Activated gamma-delta T cell treated with Interleukin-2 at 50 U/mL for 16 hours (primary cell): ENCODE results near the gene PODN.
A peak's percentile ranks its signal among the peaks of the same experiment; 100 is the strongest.

Experiments used
- DNase-seq: peaks from one replicate; pipeline ENCODE4 v3.0.0-alpha.2; 2020

The PODN gene

DNA sequence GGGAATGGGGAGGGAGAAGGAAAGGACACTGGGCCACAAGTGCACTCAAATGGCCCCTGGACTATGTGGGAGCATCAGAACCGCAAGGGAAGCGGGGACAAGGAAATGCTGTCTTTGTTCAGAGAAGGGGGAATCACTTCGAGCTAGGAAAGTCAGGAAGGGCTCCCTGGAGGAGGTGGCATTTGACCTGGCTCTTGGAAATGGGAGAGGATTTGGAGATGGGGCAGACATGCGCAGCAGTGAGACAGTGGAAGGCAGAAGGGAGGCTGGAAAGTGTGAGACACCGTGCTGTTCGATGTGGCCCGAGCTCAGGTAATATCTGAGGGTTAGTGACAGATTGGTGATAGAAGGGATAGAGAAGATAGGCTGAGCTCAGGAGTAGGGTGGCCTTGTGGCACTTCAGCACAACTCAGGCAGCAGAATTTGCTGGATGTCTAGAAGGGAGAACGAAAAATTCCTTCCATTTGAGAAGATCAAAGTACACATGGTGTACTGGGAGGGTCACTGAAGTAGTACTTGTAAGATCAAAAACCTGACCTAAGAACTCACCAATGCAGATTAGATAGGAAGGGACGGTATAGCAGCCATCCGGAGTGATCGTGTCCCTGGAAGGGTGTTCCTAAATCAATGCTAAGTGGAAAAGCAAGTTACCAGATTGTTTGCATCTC, 55.1 kb downstream of the PODN start:
- DNase-seq = no peak

DNA sequence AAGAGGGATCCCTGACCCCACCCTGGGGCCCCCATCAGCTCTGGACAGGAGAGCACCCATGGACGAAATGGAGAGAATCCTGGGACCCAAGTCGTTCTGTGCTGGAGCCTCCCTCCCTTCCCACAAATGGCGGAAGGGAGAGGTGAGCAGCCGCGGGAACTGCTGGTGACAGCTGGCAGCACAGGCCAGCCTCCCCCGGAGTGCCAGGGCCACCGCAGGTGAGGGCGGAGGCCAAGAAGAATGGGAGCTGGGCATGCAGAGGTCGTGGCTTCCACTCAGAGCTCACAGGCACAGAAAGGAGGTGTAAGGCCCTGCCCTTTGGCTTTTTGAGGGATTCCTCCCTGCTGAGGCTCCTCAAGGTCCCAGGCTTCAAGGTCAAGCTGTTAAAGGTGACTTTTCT, 55.8 kb downstream of the PODN start:
- no peak for DNase-seq

DNA sequence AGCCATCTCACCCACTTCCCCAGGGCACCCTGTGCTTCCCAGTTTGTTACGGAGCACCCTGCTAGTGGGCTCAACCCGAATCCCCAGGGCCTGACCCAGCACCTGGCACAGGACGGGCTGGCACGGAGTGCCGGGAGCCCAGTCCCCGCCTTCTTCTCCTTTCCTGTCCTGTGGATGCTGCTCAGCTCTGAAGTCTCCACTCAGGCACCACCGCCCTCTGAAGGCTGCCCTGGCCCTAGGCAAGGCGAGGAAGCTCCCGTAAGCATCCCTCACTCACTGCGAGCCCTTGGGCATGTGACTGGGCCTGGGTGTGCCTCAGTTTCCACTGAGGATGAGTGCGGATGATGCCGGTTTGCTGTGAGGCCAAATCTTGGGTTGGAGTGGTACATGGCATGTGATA, 58.6 kb downstream of the PODN start:
- DNase-seq = no peak

DNA sequence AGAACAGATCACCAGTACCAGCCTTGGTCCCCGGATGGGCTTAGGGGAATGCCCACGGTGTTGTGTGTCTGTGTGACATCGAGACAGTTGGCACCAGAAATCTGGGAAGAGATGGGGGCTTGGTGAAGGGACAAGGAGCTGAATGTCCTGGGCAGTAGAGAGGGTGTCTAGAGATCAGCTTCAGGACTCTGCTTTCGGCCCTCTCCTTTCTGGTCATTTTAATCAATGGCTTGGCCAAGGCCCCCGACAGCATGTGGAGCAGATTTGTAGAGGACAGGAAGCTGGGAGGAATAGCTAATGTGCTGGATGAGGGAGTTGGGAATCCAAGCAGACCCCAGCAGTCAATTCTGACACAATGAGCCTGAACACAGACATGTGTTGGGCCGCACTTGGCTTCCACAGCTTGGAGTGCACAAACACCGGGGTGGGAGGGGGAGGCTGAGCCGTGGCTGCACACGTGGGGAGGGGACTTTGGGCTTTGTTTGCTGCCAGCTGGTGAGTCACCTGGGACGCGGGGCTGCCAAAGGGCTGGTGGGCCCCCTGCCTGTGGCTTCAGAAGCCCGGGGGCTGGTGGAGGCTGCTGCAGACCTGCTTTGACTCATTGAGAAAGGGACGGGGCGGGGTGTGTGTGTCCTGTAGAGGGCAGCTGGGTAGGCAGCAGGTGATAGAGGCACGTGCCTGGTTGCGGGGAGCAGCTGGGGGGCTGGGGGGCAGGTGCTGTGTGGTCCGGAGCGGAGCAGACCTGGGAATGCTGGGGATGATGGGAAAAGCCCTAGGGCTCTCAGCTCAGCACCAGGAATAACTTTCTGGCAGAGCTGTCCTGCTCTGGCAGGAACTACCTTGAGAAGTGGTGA, 59.5 kb downstream of the PODN start:
- peak; percentile 8 for DNase-seq

DNA sequence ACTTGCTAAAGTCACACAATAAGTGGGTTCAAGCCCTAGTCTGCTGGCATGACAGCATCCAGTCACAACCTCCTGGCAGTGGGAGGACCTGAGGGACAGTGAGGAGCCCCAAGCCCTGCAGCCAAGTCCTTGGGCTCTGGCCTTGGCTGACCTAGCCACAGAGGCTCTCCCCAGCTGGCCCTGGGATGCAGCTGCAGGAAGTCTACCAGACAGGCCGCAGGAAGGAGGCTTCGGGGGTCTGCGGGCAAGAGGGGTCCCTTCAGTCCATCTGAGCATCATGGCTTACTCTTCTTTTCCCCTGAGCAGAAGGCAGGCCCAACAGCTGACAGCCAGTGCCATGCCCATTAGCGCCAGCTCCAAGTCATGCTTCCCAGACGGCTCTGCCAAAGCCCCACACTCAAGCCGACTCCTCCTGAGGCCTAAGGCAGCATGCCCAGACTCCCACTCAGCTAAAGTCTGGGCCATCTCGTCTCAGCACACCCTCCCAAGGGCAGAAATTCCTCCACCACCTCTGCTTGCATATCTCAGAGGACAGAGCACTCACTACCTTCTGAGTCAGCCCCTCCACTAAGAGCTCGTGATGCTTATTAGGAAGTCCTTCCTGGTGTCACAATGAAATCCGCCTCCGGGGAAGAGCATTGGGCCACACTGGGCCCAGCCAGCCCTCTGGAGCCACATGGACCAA, 60.3 kb downstream of the PODN start:
- DNase-seq = no peak

DNA sequence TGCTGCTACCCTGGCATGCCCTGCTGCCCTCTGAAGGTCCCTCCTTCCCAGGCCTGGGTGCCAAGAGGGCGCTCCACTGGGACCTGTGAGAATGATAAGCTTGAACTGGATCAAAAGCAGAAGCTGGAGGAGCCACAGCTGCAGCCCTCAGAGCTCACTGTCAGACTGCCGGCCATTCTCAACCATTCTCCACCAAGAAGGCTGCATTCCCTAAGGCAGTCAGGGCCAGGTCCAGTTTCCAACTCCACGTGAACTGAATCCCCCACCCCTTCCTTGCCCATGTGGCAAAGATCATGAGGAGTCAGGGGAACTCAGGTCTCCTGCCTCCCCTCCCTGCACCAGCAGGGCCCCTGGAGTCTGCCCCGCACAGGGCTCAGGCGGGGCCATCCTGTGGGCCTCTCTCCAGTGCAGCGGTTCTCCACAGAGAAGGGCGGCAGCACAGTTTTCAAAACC, 61.0 kb downstream of the PODN start:
- no peak for DNase-seq

DNA sequence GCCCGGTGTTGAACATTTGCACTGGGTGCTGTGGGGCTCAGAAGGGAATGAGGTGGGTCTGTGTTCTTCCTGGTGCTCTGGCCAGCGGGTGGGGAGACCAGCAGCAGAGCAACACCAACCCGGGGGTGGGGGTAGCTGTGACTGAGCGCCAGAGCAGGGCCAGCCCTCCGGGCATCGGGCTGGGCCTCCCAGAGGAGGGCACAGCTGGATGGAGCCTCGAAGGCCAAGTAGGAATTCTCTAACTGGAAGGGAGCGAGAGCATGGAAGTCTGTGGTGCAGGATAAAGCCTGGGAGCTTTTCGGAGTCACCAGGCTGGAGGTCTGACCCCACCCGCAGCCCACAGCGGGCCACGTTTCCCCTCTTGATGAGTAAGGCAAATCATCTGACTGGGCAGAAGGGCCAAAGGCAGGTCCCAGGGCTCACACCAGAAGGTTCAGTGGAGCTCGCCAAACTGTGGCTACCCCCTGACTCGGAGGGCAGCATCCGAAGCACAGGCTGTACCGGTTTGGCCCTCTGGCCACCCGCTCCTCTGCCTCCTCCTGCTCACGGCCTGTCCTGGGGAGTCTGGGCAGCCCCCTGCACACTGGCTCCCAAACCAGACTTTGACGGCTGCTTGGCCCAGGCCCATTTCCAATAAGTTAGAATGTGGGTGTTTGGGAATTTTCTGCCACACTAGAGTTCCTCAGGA, 61.6 kb downstream of the PODN start:
- DNase-seq = no peak

DNA sequence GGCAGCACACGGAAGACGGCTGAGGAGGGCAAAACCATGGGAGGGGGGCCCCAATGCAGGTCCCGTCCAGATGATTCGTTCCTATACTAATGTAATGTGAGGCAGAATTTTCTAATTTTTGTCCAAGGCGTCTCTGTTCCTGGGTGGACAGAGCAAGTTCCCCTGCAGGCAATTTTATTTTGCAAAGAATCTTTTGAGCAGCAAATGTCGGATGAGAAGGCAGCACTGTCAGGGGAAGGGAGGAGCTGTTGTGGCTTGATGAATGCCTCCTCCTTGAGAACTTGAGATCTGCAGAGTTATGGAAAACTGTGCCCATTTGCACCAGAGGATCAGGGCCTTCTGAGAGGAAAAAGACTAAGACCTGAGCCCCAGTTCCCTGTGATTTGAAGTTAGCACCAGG, 63.1 kb downstream of the PODN start:
- DNase-seq = no peak

DNA sequence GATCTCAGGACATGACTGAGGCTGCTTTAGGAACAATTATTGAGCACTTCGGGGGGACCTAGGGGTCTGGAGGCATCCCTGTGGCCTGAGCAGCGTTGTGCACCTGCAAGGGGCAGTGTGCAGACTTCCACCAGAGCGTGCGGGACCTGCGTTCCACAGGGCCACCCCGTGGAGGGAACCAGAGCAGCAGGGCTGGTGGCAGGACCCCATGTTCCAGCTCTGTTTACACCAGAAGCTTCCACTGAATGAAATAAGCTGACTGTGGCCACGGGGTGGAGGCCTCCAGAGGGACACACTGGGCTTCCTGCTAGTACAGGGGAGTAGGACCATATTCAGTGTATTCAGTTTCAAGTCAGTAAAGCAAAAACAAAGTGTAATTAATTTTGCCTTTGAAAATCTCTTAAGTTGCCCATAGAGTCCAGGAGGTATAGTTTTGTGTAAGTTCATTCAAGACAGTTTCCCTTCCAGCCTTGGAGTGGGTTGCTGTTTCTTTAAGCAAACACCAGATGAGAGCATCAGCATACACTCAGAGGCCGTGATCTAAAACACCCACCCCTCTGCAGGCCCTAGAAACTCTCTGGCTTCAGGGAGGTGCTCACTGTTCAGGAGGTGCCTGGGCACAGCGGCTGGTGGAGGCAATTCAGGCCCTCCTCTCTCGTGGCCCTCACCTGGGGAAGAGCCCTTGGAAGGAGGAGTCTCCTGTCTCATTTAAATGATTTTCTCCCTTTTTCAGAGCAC, 63.8 kb downstream of the PODN start:
- DNase-seq = no peak

DNA sequence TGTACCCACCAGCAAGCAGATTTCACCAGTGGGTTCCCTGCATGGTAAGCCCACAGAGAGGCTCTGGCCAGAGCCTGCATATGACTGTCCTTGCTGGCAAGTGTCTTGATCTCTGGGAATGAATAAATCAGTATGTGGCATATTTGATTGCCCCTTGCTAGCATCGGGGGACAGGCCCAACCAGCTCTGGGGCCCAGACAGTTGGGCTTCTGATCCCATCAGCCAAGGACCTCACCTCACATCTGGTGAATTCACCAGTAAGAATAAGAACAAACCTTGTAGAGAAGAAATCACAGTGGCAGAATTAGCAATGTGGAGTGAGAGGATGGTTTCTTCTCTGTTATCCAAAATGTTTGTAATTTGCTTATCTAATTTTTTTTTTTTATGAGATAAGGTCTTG, 64.5 kb downstream of the PODN start:
- no peak for DNase-seq

DNA sequence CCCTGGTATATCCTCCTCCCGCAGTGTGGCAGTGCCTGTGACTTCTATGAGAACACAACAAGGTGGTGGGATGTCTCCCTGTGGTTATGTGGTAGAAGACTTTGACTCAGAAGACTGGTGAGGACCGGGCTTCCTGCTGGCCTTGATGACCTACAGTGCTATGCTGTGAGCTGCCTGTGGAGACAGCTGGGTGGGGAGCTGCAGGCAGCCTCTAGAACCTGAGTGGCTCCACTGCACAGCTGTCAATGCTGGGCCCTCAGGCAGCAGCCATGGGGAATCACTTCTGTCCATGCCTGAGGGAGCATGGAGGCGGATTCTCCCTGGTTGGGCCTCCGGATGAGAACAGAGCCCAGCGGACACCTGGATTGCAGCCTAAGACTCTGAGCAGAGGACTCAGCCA, 65.5 kb downstream of the PODN start:
- peak; percentile 25 for DNase-seq

DNA sequence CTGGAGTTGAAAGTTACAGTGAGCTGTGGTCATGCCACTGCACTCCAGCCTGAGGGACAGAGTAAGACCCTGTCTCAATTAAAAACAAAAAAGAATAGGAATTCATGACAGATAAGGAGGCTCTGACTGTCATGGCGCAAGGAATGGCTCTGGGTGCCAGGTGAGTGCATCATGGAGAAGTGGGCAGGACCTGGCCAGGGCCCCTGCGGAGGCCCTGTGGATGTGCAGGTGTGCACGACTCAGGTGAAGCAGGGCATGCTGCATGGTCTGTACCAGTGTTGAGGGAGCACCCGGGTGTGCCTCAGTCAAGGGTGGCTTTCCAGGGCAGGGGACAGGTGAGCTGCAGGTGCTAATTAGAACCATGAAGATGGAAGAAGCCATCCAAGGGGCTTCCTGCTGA, 66.4 kb downstream of the PODN start:
- no peak for DNase-seq

DNA sequence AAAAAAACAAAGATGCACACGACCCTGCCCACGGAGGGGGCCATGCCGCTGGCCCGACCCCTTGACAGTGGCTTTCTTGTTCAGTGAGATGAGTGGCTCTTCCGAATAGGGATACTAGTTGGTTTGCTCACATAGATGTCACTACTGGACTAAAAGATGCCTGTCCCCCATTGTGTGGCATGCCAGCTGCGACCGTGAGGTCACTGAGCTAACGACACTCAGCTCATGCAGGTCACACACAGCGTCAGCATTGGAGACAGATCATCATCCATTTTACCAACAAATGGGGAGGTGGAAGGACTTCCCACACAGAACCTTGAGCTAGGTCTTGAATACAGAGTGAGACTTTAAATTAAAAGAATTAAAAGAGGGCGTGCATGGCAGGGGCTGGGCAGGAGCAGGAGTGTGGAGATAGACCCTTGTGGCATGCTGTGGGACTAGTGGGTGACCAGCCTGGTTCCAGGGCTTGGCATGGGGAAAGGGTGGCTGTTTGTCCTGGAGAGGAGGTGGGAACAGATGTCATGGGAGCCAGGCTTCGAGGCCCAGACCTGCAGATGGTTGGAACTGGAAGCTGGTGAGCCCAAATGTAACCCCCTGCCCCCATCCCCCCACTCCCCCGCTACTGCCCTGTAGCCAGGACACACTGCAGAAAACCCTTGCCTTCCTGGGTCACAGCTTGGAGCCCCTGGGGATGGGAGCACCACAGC, 68.0 kb downstream of the PODN start:
- DNase-seq = no peak

DNA sequence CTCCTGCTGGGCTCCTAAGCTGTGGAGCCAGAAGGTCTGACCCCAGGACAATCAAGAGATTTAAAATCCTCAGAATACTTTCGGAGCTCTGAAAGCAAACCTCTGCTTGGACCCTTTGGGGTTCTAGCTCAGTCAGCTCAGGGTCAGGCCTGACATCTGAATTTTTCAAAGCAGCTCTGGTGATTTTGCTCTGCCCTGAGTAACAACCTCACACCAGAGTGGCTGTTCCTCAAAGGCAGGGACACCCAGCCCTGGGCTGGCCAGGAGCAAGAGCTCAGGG, 68.5 kb downstream of the PODN start:
- DNase-seq = no peak

DNA sequence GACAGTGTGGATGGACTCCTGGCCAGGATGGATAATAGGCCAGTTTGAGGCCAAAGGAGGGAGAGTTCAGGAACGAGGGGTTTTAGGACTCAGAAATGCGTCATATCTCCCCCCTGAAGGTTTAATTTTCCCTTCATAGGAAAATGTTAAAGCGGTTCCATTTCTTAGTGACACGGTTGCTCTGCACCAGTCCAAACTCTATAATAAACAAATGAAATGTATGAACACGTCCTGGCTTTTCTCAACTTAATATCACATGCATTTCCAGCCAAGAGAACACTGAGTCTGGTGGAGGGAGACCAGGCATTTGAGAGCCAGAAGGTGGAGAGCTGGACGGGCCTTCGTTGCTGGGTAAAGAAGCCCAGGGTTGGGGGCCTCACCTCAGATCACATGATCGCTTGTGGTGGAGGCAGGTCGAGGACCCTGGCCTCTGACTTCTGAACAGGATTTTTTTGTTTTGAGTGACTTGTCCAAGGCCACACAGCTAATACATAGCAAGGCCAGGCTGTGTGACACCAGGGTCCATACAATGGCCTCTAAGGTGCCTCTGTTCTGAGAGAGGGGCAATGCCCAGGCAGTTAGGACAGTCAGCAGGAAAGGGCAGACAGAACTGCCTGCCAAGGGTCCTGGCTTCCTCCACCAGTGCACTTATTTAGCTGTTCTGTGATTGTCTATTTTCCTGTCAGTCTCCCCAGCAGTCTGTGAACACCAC, 69.0 kb downstream of the PODN start:
- no peak for DNase-seq

DNA sequence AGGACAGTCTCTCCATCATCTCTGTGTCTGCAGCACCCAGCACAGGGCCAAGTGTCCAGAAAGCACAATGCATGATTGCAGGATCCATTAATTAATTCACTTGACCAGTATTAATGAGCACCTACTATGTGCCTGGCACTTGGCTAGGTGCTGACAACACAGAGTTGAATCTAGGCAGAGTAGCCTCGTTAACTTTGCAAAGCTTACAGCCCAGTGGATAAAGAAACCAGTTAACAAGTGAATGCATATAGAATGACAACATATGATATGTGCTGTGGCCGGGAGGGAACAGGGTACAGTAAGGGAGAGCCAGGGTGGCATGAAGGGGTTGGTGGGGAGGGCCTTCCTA, 69.6 kb downstream of the PODN start:
- DNase-seq = no peak

DNA sequence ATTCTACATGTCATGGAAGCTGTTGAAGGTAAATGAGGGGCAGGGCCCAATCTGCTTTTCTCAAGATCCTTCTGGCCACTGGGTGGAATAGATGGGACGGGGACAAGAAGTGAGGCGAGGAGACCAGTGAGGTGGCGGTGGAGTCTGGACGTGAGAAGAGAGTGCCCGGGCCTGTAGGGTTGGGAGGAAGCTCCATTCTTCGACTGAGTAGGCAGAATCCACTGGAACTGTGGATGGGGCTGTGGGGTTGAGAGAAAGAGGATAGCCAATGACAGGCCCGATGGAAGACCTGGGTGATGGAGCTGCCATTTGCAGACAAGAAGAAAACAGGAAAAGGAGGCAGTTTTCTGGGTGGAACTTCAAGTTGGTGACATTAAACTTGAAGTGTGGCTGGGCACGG, 70.2 kb downstream of the PODN start:
- DNase-seq = no peak

DNA sequence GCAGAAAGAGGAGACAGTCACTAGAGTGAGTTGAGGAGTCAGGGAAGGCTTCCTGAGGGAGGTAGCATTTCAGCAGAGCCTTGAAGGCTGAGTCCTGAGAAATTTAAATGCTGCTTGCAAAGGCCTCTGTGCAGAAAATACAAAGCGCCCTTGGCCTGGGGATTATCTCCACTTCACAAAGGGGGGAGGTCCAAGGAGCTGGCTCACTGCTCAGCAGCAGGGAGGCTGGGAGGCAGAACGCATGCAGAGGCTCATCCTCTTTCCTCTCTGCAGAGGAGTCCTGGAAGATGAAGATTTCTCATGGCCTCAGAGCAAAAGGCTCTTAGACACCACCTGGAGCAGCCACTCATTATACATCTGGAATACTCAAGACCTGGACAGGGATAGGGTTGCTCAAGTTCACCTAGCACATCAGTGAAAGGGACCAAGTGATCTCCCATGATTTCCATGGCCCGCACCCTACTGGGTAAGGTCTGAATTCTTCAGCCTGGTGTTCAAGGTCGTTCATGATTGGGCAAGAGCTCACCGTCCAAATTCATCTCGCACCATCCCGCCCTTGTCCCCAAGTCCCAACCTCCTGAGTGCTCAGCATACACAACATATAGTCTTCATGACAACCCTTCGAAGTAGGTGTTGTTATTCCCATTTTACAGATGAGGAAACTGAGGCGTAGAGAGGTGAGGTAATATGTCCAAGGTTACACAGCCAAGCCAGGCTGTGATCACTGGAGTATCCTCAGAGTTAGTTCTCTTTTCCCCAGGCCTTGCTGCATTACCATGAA, 71.4 kb downstream of the PODN start:
- no peak for DNase-seq

DNA sequence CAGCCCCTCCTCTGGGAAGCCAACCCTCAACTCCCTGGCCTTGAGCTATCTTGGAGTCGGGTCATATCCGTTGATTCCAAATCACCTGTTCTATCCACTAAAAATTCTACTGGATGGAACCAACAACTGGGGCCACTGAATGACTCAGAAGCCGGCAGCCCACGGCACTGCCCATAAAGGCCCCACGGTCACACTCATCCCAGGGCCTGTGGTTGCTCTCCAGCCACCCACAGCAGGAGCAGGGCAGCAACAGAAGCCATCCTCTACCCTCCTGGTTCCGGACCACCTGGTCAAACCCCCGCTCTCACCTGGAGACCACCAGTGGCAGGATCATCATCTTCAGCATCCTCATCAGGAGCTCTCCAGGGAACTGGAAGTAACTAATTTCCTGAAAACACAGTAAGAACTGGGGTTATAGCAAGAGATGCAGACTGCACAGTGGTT, 72.1 kb downstream of the PODN start:
- DNase-seq = no peak
